Fibroblast of upper back skin (primary cell): Measurements from ENCODE around the gene ZBTB5.
"Not testable (repeated sequence)": the region's sequence is repeated elsewhere in the genome, so short reads cannot be mapped to it uniquely, and the experiment has no call there.

Experiments
- DNase-seq: peaks from one replicate; pipeline ENCODE4 v3.0.0-alpha.2; 2013

ZBTB5 gene, protein sequence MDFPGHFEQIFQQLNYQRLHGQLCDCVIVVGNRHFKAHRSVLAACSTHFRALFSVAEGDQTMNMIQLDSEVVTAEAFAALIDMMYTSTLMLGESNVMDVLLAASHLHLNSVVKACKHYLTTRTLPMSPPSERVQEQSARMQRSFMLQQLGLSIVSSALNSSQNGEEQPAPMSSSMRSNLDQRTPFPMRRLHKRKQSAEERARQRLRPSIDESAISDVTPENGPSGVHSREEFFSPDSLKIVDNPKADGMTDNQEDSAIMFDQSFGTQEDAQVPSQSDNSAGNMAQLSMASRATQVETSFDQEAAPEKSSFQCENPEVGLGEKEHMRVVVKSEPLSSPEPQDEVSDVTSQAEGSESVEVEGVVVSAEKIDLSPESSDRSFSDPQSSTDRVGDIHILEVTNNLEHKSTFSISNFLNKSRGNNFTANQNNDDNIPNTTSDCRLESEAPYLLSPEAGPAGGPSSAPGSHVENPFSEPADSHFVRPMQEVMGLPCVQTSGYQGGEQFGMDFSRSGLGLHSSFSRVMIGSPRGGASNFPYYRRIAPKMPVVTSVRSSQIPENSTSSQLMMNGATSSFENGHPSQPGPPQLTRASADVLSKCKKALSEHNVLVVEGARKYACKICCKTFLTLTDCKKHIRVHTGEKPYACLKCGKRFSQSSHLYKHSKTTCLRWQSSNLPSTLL

DNA sequence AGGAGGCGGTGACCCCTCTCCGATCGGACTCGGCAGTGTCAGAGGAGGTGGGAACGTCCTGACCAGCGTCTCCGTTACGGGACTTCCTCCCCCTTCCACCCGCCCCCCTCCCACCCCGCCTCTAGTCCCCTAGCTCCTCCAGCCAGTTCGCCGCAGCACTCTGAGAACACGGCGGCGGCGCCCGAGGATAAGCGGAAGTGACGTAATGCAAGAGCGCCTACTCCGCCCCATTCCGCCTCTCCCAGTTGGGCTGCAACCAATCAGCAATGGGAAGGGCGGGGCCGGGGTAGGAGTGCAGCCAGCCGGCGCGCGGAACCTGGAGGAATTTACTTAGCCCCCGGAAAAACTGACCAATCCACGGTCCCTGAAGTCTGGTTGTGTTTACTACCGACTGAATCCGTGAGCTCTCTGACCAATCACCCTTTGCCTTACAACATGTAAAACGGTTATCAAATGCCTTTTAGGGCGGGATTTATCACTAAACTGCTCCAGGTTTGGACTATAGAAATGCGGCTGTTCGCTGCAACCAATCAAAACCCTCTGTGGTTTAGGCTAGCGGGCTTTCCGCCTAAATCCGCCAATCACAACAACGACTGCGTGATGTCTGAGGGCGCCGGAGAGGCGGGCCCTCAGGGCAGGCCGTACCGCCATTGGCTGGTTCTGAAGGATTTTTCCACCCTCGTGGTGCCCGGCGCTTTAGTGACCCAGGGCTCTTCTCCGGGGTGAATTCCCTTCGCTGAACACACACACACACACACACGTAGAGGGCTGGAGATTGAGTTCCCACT lies at the start of gene ZBTB5:
Gene ZBTB5, minus strand, starts transcription at position 202 of the 788 bp plus-strand sequence. CDS start 22,899 bp downstream, outside the sequence.
- peak; percentile 100 for DNase-seq

GRCh38 chr9:37514999-37515398 lies 49.7 kb upstream of the ZBTB5 start:
- DNase-seq: no peak

GRCh38 chr9:37514415-37514814 lies 49.2 kb upstream of the ZBTB5 start:
- not testable (repeated sequence) for DNase-seq

DNA sequence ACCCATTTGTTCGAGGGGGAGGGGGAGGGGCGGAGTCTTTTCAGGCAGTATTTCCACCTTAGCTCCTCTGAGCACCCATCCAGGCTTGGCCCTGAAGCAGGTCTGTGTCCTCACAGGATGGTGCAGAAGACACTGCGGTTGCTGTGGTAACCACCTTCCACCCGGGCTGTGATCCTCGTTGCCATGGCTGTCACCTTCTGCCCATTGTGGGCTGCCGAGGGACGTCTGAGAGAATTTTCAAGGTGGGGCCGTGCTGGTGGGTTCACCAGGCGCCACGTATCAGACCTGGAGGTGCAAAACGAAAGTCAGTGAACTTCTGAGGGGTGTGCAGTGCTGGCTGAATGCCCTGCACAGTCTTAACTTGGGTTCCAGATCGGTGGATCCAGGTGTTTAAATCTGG lies 47.2 kb upstream of the ZBTB5 start:
- DNase-seq: no peak

GRCh38 chr9:37511016-37512010 lies 46.1 kb upstream of the ZBTB5 start:
- DNase-seq: no peak

DNA sequence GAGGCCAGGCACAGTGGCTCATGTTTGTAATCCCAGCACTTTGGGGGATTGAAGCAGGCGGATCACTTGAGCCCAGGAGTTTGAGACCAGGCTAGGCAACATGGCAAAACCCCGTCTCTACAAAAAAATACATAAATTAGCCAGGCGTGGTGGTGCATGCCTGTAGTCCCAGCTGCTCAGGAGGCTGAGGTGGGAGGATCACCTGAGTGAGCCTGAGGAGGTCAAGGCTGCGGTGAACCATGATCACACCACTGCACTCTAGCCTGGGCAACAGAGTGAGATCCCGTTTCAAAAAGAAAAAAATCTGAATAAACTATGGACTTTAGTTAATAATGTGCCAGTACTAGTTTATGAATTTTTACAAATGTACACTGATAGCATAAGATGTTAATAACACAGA lies 44.8 kb upstream of the ZBTB5 start:
- DNase-seq: not testable (repeated sequence)

GRCh38 chr9:37509536-37509935 lies 44.3 kb upstream of the ZBTB5 start:
- no peak for DNase-seq

- DNase-seq: no peak
These were observed 43.6 kb upstream of the ZBTB5 start for GRCh38 chr9:37508834-37509206.

- DNase-seq: no peak
These were observed 43.0 kb upstream of the ZBTB5 start for GRCh38 chr9:37508135-37508833.

DNA sequence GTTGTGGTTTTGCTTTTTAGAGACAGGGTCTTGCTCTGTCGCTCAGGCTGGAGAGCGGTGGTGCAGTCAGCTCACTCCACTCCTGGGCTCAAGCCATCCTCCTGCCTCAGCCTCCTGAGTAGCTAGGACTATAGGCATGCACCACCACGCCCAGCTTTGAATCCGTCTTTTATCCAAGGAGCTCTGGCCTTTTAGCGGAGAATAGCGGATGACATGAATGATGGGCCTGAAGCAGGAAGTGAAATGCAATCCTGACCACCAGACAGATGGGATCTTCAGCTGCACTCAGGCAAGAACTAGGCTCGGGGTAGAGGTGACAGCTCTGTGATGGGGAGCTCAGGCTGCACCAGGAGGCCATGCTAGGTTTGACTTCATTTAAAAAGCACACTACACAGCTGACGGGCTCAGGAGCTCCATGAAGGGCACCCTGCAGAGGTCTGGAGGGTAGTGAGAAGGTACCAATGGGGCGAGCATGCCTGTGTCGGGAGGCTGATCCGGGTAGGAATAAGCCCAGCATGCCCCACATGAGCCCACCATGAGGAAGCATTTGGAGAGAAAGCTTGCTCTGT lies 42.4 kb upstream of the ZBTB5 start:
- no peak for DNase-seq

DNA sequence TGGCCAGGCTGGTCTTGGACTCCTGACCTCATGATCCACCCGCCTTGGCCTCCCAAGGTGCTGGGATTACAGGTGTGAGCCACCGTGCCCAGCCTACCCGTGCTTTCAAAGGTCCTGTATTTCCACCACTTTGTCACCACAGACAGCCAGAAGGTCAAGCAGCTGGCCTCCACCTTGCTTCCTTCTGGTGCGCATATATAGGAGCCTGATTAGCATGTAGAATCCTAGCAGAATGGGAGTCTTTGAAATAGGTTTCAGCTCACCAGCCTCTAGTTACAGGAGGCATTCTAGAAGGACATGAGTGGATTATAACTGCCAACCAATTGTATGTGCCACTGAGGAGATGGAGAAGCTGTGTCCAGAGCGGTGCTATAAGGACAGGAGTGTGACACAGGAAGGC lies 39.4 kb upstream of the ZBTB5 start:
- DNase-seq: no peak

DNA sequence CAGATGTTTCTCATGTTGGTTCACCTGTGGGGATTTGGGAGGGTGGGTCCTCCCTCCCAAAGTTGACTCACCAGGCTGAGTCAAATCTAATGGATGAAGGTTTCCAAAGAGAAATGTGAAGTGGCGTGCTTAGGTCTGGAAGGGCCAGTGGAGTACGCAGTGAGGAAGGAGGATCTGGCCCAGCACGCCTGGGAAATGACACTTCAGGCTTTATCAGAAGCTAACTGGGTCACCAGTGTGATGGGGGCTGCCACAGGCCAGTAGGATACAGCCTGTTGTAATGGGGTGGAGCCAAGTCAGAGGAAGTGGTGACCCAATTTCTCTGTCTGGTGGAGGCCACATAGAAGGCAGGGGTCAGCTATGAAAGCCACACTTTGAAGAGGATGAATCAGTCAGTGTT lies 38.5 kb upstream of the ZBTB5 start:
- DNase-seq: no peak

- DNase-seq: no peak
These were observed 36.8 kb upstream of the ZBTB5 start for GRCh38 chr9:37501957-37502596.

DNA sequence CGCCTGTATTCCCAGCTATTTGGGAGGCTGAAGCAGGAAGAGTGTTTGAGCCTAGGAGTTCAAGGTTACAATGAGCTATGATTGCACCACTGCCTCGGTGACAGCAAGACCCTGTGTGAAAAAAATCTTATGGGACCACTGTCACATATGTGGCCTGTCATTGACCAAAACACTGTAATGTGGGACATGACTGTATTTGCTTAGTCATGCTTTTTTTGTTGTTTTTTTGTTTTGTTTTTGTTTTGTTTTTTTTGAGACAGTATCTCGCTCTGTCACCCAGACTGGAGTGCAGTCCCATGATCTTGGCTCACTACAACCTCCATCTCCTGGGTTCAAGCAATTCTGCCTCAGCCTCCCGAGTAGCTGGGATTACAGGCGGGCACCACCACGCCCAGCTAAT lies 34.0 kb upstream of the ZBTB5 start:
- no peak for DNase-seq

GRCh38 chr9:37498457-37498856 lies 33.2 kb upstream of the ZBTB5 start:
- no peak for DNase-seq

GRCh38 chr9:37497320-37497719 lies 32.1 kb upstream of the ZBTB5 start:
- no peak for DNase-seq

DNA sequence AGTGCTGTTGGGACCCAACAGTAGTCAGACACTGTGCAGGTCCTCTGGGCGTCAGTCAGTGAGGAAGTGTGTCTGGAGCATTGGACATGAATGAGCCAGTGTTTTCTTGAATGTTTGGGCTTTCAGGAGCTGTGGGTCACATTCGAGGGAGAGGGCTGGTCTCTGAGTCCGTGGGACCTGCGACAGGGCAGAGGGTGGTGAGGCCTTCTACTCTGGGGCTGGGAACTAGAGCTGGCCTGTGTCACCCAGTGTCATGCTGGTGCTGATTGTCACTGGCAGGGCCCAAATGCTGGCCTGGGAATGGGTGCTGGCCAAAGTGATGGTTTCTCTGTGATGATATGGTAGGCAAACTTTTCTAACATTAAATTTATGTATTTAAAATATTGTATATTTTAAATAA lies 30.8 kb upstream of the ZBTB5 start:
- no peak for DNase-seq

DNA sequence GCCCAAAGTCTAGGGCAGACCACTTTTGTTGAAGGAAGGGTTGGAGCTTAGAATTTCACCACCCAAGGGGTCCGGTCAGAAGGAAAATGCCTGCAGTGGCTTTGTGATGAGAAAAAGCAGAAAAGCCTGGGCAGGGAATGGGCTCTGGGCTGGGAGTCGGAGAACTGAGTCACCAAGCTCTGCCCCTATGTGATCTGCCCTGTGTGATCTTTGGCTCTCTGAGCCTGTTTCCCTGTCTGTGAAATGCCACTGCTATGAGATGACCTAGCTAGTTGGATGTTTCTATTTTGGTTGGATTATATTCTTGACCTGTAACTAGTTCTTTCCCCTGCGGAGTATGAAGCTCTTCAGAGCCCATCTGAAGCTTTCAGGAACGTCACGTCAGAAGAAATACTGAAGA lies 30.3 kb upstream of the ZBTB5 start:
- no peak for DNase-seq

DNA sequence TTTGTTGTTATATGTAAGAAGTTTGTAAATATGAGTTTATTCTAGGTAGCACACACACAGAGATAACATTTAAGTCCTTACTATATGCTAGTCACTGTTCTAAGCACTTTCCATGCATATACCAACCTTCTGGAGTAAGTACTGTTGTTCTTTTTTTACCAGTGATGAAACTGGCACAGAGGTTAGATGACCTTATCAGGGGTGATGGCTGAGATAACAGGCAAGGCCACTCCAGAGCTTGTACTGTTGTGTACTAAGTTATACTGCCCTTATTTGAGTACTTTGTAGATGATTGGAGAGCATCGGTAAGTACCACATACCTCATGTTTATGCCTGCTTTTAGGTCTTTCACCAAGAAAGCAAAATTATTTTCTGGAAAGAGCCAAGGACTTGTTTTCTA lies 26.7 kb upstream of the ZBTB5 start:
- no peak for DNase-seq

DNA sequence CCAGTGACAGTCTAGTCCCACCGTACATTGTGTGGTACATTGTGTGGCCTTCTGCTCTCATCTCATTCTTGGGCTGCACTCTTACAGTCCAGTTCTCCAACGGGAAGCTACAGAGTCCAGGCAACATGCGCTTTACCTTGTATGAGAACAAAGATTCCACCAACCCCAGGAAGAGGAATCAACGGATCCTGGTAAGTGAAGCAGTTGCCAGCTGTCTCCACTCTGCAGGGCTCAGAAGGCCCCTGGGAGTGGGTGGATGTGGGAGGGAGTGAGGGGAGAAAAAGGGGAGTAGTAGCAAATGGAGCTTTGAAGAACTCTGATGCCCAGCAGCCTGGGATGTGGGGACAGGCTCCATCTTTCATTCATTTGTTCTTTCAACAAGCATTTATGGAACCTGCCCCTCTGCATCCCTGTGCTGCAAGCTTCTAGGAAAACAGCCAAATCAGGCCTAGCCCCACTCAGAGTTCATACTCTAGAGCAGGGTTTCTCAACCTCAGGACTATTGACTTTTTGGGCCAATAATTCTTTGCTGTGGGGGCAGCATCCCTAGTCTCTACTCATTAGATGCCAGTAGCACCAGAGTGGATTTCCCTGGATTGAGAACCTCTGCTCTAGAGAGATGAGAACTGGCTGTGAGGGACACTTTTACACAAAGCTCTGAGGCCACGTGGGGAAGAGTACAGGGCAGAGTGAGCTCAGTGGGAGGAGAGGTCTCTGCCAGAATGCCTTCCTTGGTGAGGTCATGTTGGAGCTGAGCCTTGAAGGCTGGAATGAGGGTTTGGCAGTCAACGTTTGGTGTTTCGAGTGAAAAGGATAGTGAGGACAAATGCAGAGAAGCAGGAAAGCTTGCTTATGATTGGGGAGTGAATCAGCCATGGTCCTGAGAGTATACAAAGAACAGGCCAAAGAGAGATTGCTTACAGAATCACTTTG lies 21.6 kb upstream of the ZBTB5 start:
- peak; percentile 92 for DNase-seq
